ENCODE data around the gene LRR1. TPM values are rescaled to one million over a fixed set of nuclear protein-coding genes. Genes with fewer than 3 reads are reported as not detected.

The LRR1 gene
- total and polyA plus RNA-seq, 9 of the 15 experiments (the other 6 are each of a cell fraction or from before 2014, with no cell fraction given): 26.5 to 58.1 (median 31.8) TPM

GRCh38 chr14:49623387-49623786 lies 24.6 kb downstream of the LRR1 start (continued):
- TF ChIP-seq, protein P1, sequence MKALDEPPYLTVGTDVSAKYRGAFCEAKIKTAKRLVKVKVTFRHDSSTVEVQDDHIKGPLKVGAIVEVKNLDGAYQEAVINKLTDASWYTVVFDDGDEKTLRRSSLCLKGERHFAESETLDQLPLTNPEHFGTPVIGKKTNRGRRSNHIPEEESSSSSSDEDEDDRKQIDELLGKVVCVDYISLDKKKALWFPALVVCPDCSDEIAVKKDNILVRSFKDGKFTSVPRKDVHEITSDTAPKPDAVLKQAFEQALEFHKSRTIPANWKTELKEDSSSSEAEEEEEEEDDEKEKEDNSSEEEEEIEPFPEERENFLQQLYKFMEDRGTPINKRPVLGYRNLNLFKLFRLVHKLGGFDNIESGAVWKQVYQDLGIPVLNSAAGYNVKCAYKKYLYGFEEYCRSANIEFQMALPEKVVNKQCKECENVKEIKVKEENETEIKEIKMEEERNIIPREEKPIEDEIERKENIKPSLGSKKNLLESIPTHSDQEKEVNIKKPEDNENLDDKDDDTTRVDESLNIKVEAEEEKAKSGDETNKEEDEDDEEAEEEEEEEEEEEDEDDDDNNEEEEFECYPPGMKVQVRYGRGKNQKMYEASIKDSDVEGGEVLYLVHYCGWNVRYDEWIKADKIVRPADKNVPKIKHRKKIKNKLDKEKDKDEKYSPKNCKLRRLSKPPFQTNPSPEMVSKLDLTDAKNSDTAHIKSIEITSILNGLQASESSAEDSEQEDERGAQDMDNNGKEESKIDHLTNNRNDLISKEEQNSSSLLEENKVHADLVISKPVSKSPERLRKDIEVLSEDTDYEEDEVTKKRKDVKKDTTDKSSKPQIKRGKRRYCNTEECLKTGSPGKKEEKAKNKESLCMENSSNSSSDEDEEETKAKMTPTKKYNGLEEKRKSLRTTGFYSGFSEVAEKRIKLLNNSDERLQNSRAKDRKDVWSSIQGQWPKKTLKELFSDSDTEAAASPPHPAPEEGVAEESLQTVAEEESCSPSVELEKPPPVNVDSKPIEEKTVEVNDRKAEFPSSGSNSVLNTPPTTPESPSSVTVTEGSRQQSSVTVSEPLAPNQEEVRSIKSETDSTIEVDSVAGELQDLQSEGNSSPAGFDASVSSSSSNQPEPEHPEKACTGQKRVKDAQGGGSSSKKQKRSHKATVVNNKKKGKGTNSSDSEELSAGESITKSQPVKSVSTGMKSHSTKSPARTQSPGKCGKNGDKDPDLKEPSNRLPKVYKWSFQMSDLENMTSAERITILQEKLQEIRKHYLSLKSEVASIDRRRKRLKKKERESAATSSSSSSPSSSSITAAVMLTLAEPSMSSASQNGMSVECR (CRISPR knock-in tag; IDR thresholded peaks at IDR 0.05): no peak

DNA sequence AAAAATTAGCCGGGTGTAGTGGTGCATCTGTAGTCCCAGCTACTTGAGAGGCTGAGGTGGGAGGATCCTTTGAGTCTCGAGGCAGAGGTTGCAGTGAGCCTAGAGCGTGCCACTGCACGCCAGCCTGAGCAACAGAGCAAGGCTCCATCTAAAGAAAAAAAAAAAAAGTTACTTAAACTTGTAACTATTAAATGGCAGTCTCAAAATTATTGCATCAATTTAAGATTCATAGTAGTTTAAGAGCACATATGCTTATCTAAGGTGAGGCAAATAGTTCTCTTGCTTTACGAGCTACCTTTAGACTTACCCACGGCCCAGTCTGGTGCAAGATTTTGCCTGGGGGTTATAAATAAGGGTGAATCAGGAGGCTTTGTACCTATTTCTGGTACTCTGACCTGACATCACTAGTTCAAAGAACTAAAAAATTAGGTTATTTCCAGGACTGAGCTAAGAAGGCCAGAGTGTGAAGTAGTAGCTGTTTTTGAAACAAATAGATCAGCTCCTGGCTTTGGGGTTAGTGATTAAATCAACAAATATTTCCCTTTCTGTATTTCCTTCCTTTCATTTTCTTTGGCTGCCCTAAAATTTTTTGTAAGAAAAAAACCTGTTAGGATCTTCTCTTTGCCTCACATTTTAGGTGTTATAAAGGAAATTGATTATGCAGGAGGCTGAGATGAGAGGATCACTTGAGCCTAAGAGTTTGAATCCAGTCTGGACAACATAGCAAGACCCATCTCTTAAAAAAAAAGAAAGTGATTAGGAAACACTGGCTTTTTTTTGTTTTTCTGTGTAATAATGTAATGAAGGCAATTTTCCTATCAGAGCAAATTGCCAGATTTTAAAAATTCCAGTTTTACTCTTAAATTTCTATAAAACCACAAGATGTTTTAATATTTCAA lies 25.4 kb downstream of the LRR1 start:
- peak in 1 of 4 experiments; percentile 33 for DNase-seq (ENCODE audit: extremely low read depth in 1 of 4, low spot score in 3 of 4)
- TF ChIP-seq ZNF384 (IDR thresholded peaks at IDR 0.05; ENCODE audit: low read depth, low read length) (0 out of 2 replicates have a peak, but pooled peaks have one; percentile 34), ETS2 (tag; IDR thresholded peaks at IDR 0.05; ENCODE audit: borderline replicate concordance, poor library complexity, severe bottlenecking) (no peak), POLR2A (conservative IDR thresholded peaks at IDR 0.05) (peak; percentile 47; the same call in 1 of the 2 replicates), SMARCA4 (IDR thresholded peaks at IDR 0.05) (no peak), ZNF121 (CRISPR knock-in tag; conservative IDR thresholded peaks at IDR 0.05) (peak; percentile 85), GATAD2B (IDR thresholded peaks at IDR 0.05; ENCODE audit: borderline replicate concordance) (no peak), XRCC4 (IDR thresholded peaks at IDR 0.05; ENCODE audit: extremely low read depth, insufficient read depth, insufficient read length) (no peak), SMAD4 (CRISPR knock-in tag; conservative IDR thresholded peaks at IDR 0.05) (no peak)
- TF ChIP-seq, protein P2, sequence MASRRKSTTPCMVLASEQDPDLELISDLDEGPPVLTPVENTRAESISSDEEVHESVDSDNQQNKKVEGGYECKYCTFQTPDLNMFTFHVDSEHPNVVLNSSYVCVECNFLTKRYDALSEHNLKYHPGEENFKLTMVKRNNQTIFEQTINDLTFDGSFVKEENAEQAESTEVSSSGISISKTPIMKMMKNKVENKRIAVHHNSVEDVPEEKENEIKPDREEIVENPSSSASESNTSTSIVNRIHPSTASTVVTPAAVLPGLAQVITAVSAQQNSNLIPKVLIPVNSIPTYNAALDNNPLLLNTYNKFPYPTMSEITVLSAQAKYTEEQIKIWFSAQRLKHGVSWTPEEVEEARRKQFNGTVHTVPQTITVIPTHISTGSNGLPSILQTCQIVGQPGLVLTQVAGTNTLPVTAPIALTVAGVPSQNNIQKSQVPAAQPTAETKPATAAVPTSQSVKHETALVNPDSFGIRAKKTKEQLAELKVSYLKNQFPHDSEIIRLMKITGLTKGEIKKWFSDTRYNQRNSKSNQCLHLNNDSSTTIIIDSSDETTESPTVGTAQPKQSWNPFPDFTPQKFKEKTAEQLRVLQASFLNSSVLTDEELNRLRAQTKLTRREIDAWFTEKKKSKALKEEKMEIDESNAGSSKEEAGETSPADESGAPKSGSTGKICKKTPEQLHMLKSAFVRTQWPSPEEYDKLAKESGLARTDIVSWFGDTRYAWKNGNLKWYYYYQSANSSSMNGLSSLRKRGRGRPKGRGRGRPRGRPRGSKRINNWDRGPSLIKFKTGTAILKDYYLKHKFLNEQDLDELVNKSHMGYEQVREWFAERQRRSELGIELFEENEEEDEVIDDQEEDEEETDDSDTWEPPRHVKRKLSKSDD (conservative IDR thresholded peaks at IDR 0.05; ENCODE audit: low read length): no peak
- TF ChIP-seq, protein P3, sequence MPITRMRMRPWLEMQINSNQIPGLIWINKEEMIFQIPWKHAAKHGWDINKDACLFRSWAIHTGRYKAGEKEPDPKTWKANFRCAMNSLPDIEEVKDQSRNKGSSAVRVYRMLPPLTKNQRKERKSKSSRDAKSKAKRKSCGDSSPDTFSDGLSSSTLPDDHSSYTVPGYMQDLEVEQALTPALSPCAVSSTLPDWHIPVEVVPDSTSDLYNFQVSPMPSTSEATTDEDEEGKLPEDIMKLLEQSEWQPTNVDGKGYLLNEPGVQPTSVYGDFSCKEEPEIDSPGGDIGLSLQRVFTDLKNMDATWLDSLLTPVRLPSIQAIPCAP (CRISPR knock-in tag; IDR thresholded peaks at IDR 0.05; ENCODE audit: borderline replicate concordance): no peak

More for the DNA sequence above, 25.4 kb downstream of the LRR1 start:
- Histone ChIP-seq H3K4me3 (peak overlapping the region; percentile 24), H3K36me3 (ENCODE audit: control insufficient read depth, insufficient read depth, low read length) (peaks cover 47% of the 10 kb centered on the region; the same call in 1 of the 3 replicates), H3K27me3 (ENCODE audit: control insufficient read depth in 2 of 2, insufficient read depth in 2 of 2, low read length in 2 of 2) (no peaks in the 10 kb centered on the region), H3K27ac (ENCODE audit: extremely low read depth, low read depth, low read length) (peak overlapping the region; percentile 59; the same call in 1 of the 3 replicates), H3K79me2 (ENCODE audit: control insufficient read depth, insufficient read depth, low read length) (peaks cover 87% of the 10 kb centered on the region), H3K4me1 (replicated peaks in 1 of 2; ENCODE audit: control insufficient read depth in 2 of 2, insufficient read depth in 2 of 2, low read length in 2 of 2) (peaks cover 4 to 10% of the 10 kb centered on the region in 2 experiments; a peak in 3 of 5 replicates), H3K4me2 (ENCODE audit: insufficient read depth, low read length) (peak overlapping the region; percentile 57), H3K9me1 (ENCODE audit: control insufficient read depth, insufficient read depth, low read length) (no peaks in the 10 kb centered on the region), H4K20me1 (replicated peaks; ENCODE audit: control insufficient read depth, insufficient read depth, low read length) (peaks cover 7% of the 10 kb centered on the region), H3K9me3 (replicated peaks; ENCODE audit: control insufficient read depth, insufficient read depth, low read depth, low read length) (no peaks in the 10 kb centered on the region), H3K9ac (ENCODE audit: insufficient read depth in 1 of 2, low read depth in 2 of 2, low read length in 2 of 2) (peak overlapping the region in 1 of 2 experiments; percentile 97; a peak in 2 of 4 replicates), H2AFZ (ENCODE audit: low read depth, low read length) (no peak overlapping the region)
- FAIRE-seq (no peak), ATAC-seq (peak; percentile 6; the same call in 1 of the 3 replicates)
- WGBS (ENCODE audit: insufficient coverage, low coverage, missing lambda C conversion rate): 17% methylated on average over 6 of the region's 6 CpGs
- POLR2A ChIA-PET: interaction anchor here (0.6 to 5.3 kb wide), 6 partner anchors 7 to 228 kb away, joined by 3 to 36 read pairs (median 4); partner anchors contain the start of genes DNAAF2, KLHDC2 and NEMF
- CTCF ChIA-PET (ENCODE audit: low intra/inter-chr PET ratio): no interaction called here
- in situ Hi-C loops (cut with MboI): no loop called here
- BruUV-seq (replicated peaks): no TSS peak
- intact Hi-C loops (cut with micrococcal nuclease): loop anchor here (5.0 to 10.0 kb wide), 2 partner anchors 37 to 159 kb away; partner anchors contain the start of gene RPS29

Measured in K562 (cell line).